ENCODE data around the gene STX7.

Gene STX7

DNA sequence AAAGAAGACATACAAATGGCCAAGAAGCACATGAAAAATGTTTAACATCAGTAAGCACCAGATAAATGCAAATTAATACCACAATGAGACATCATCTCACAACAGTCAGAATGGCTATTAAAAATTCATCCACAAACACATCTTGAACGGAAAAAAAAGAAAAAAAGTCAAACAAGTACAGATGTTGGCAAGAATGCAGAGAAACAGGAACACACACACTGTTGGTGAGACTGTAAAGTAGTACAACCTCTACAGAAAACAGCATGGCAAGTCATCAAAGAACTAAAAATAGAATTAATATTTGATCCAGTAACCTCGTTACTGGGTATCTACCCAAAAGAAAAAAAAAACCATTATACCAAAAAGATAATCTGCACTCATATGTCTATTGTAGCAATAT, 6.5 kb downstream of the STX7 start:
- DNase-seq, result no peak

DNA sequence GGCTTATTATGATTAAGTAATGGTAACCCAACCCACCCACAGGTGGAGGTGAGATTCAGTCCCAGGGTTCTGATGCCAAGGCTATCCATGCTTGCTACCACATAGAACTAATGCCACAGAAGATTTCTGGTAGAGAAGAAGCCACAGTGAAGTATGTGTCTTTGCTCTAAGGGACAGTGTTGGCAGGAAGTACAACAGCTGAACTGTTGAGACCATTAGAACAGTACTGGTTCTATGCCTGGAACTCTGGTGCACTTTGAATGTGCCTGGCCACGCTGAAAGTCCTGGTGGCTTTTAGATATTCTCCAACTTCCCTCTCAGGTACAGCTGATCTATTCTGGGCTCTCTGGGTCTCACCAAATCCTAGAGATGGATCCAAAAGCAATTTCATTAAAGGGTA, 7.8 kb downstream of the STX7 start:
- no peak for DNase-seq

DNA sequence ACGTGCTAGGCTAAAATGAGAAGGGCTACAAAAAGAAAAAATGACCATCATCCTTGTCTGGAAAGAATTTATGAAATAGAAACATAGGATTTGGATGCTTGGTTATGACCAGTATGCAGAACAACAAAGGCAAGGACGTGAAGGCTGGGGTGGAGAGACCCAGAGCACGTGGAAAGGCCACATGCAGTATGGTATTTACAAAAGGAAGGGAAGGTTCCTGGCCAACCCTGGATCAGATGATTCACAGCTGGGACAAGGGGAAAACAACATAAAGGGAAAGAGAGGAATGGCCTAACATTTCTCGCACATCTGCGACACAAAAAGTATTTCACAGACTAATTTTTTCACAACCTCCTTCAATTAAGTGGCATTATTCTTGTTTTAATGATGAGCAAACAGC, 8.2 kb downstream of the STX7 start:
- DNase-seq, result no peak

DNA sequence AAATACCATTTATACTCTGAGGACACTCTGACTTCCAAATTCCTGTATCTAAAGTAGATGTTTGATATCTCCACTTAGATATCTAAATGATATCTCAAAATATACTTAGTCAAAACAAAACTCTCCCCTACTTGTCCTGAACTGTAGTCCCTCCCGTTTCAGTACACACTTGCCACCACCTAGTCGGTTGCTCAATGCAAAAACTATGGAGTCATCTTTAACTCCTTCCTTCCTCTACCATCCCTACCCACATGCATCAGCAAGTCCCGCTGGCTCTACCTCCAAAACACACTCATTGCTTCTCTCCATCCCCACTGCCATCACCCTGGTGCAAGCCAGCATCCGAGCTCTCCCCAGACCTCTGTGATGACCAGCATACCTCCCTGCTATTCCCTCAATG, 13.2 kb downstream of the STX7 start:
- DNase-seq, result no peak

DNA sequence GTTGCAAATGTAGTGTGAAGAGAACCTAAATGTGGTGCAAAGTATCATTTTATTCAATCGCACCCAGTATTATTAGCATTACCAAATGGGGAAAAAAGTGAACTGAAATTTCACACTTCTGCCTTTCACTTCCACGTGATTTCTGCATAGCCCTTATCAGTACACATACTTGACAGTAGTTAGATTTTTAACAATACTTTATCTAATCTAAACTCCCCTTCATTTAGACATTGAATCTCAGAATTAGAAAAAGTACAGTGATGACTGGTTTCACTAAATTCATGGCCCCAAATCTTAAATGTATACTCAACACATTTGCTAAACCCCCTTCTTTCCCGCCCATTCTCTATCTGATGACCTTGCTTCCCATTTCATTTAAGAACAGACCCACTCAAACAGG, 14.3 kb downstream of the STX7 start:
- no peak for DNase-seq

DNA sequence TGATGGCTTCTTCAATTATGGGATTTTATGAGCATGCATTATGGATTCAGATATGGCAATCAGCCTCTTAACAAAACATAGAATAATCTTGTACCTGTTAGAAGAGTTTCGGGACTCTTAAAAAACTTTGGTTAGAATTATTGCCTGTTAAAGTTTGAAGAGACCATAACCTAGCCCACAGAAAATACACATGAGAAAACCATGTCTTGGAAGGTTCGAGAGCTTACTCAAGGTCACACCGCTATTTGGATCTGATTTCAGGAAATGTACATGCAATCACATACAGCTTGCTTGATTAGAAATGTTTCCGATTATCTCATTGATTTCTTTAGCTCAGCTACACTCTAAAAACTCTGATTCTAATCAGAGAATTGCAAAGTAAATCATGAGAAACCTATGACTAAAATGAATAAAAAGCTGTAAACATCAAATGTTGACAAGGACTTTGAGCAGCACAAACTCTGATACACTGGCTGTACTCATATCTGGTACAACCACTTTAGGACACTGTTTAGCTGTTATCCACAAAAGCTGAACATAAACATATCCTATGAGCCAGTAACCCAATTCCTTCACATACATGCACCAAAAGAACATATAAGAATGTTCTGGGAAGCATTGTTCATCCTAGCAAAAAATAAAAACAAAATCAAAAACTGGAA, 16.3 kb downstream of the STX7 start:
- no peak for DNase-seq

DNA sequence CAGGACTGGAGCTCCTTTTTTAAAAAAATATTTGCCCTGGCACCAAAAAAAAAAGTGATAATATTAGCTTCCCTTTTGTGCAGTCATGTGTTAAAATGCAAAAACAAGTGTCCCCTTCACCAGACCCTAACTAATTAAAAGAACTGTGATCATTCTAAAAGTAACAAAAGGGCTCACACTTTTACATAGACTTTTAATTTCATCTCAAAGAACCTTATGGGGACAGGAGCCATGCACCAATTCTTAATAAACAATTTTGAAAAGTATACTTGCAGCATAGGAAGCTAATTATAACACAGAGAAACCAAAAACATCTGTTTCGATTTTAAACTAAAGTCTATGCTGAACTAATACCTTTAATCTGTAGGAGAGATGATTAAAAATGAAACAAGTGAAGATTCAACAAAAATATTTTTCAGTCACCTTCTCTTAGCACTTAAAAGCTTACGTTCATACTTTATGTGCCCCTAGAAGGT, 17.3 kb downstream of the STX7 start:
- DNase-seq, result no peak

DNA sequence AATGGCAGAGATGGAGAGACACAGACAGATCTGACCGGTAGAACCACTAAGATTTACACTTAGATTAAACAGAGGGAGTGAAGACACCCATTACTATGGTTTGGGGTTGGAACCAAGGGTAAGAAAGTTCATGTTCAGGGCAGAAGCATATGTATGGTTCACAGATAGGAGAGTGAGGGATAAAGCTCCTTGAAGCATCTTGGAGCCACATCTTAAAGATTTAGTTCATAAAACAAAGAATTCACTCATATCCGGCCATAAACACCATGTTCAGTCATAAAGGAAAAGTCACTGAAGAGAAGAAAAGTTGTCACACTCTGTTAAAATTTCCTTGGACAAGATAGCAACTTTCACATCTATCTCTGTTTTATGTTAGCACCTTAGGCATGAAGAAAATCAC, 18.0 kb downstream of the STX7 start:
- DNase-seq, result no peak

DNA sequence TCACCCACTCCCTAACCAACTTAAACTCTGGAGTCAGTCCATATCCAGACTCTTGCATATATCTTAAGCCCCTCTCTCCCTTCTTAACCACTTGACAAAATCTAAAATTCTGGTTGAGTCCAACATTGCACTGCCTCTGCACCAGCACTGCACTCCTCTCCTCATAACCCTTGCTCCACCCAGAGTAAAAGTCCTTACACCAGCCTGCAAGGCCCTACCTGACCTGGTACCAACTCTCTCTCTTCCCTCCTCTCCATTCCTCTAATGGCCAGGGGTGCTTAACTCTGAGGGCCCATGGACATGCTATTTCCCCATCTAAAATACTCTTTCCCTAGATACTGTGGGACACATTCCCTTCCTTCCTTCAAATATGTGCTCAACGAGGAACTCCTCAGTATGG, 21.0 kb downstream of the STX7 start:
- no peak for DNase-seq

DNA sequence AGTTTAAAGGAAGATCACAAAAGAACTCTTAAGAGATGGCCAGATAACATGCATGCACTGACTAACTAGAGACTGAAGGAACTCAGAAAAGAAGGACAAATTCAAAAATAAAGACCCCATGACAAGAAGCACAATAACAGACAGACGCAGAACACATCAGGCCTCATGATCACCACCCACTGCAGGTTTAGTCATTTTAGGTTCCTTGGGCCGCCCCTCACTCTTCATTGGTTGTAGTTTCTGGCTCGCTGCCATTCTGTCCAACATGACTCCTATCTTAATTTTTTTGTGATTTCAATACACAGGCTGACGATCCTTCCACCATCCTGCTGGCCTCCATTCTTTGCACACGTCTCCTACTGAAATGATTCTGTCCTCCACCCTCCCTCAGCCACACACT, 21.6 kb downstream of the STX7 start:
- no peak for DNase-seq

DNA sequence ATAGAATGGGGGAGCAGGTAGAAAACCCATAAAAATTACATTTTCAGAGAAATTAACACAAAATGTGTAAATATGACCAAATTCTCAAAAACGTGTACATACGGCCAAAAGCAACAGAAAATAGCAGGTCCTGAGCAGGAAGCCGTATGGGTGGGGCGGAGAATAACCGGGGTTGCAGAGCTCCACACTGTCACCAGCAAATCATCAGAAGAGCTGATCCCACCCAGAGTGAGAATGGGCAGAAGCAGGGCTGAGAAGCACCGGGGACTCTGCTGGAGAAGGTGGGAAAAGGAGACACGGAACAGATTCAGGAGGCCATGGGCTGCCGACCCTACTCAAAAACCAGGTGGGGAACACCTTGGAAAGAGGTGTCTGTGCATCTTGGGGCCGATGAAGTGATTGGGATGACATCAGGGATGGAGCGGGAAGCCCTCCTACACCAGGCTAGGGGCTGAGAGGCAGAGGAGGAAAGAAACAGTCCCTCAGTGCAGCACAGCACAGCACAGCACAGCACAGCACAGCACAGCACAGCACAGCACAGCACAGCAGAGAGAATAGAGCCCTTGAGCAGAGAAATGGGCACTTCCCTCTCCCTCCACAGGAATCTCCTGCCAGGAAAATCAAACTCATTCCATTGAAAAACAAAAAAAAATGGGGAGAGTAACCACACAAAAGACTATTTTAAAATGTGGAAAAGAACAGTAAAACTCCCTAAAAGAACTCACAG, 22.3 kb downstream of the STX7 start:
- DNase-seq, result no peak

DNA sequence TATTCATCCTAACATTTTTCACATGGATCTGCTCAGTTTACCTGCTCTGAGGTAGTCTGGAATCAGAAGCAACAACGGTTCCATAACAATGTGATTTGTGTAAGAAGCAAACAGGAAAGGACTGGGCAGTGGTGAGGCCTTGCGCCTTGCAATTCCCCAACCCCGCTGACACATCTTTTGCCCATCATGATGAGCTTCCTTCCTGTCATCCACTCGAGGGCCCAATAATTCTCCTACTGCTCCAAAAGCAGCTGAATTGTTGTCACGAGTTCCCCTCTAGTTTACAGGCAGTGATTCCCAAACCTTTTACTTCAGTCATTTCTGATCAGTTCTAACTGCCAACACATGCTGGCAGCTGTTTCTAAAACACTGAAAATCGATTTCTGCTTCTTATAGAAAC, 22.9 kb downstream of the STX7 start:
- no peak for DNase-seq

DNA sequence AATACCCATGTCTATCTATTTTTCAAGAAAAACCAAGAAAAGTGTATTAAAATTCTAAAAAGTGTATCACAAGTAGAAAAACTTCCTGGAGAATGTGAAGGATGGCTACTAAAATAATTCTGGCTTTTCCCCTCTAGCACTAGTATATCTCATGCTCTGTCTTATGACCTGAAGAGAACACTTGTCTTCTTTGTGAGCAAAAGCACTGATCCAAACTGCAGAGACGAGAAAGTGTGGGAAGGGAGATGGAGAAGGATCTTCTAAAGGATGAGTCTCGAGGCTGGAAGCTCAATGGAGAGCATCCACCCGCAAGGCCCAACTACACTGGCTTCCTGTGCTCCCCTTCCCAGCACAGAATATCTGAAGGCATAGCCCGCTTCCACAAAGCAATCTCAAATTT, 23.5 kb downstream of the STX7 start:
- no peak for DNase-seq

DNA sequence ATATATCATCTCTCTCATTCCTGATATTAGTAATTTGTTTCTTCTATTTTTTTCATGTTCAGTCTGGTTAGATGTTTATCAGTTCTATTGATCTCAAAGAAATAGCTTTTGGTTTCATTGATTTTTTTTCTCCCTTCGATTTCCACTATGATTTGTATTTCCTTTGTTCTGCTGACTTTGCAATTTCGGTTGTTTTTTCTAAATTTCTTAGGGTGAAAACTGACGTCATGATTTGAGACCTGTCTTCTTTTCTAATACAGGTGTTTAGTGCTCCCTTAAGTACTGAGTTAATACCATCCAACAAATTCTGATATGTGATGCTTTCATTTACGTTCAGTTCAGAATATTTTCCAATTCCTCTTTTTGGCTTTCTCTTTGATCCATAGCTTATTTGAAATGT, 25.2 kb downstream of the STX7 start:
- no peak for DNase-seq

DNA sequence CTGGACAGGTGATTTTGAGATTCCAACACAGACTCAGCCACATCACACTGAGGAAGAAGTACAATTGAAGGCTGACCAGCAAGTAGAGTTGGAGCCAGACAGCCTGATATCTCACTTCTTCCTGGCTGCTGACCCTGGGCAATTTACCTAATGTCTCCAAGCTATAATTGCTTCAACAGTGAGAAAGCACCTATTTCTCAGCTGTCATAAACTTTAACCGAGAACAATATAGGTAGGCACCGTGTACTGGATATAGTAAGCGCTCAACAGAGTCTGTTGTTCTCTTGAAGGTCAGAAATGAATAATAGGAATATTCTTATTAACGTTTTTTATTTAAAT, 28.3 kb downstream of the STX7 start:
- no peak for DNase-seq

DNA sequence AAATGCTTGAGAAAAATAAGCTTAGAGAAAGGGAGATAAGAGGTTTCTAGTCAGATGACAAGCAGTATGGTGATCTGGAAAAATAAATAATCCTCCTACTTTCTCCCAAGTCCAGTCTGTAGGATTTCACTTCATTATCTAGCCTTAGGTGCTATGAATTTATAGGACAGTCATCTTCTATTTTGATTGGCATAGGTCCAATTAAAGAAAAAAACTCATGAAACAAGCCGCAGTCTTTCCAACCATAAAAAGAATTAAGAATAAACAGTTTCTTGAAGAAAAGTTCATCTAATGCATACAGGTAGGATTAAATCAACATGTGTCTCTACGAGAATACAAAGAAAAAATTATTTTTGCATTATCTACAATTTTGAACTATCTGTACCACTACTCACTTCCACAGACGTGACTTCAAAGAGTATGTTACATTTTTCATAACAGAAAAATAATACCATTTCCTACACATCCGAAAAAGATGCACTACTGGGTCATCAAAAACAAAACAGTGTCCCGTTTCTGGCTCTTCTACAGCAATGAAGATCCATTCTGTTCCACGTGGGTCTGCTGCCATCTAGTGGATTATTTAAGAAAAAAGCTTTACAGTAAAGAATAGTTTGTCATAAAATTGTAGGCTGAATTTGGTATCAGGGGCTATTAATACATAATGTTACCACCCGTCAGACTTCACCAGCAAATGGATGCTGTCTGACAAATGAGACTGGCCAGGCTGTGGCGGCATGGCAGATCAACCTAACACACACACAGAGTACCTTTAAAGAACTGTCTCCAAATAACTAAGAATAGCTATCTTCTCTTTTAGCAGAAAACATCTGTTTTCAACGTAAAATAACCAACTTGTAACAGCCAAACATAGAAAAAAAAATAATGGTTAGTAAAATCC, 28.9 kb downstream of the STX7 start:
- DNase-seq, result peak; percentile 45 to 53

DNA sequence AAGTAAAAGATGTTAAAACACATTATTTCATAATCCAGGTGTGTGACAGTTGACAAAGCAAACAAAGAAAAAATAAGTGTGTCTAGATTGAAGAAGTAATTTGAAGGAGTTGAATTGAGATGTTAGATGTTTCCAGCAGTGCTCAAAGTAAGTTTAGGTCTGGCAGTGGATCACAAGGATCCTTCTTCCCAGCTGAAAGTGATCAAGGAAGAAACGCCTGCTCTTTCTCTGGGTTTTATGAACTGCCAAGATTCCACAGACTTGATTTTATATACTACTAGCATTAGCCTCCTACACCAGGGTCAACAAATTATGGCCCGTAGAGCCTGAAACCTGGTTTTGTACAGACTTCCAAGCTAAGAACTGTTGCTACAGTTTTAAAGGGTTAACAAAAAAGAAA, 30.3 kb downstream of the STX7 start:
- DNase-seq, result no peak

DNA sequence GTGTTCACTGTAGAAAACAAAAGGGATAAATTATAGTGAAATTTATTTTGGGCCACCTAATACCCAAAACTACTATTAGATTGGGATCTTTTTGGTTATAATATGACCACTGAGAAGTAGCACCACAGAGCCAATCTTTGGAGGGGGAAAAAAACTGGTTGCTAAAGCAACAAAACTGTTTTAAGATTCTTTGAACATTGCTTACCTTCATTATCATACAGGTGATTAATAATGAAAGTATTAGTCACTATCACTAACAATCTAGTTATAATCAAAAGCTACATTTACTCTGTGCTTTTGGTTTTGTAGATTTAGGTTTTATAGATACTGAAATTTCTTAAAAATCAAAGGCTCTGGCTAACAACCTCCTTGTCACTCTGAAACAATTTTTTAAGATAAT, 31.7 kb downstream of the STX7 start:
- no peak for DNase-seq

DNA sequence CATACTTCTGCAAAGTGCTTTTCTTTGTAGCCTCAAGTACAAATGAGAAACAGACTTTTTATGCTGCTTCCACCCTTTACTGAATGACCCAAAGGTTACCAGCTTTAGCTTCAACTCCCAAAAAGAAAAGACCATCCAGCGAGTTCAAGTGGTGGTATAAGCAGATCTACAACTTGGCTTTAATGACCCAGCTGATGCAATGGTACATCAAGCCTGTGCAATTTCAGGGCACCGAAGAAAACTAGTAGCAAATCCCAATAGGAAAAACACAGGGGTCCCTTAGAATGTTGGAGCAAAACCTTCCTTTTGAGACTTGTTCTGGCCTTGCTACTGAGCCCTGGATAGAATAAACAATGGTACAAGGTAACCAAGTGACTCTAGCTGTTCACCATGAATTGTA, 33.8 kb downstream of the STX7 start:
- DNase-seq, result no peak

DNA sequence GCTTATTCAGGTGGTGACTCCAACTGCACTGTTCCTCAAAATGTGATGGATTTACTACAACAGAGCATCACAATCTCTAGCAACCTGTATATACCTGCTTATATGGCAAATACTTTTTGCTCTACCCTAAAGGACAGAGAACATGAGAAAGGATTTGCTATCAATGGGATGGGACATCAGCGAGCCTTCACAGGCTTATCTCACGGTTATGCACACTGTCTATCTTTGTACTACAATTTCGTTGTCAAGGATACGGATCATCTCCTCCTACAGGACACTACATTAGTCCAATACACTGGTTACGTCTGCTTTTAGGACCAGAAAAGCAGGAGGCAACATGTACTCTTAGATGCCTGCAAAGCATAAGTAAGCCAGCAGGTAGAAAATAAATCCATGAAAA, 34.2 kb downstream of the STX7 start:
- DNase-seq, result no peak

DNA sequence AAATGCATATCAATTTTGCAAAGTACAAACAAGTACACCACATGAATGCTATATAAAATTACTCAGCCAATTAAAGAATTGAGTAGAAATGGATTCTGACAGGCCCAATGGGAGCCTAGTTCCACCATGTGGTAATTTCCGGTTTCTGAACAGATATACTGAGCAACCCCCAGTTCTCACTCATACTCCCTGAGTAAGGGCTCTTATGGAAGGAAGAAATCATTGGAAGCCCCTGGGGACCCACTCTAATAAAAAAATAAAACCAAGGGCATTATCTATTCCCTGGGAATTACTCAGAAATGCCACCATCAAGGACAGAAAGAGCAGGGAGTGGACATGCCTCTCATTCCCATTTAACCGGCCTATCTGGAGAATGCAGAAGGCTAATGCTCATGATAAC, 34.6 kb downstream of the STX7 start:
- DNase-seq, result no peak

DNA sequence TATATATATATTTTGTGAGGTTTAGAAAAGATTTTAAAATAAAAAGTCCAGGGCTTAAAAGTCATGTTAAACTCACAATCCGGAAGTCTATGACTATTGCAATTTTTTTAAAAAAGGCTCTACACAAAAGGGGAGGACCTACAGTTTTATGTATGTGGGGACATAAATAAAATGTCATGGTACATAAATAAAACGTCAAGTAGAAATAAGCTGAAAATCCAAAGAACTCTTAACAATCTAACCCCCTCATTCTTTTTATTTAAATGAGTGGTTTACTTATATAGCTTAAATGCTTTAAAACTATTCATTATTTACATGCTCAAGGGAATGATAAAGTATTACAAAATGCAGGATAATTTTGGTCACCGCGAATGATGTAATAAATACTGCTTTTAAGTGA, 36.2 kb downstream of the STX7 start:
- DNase-seq, result no peak

DNA sequence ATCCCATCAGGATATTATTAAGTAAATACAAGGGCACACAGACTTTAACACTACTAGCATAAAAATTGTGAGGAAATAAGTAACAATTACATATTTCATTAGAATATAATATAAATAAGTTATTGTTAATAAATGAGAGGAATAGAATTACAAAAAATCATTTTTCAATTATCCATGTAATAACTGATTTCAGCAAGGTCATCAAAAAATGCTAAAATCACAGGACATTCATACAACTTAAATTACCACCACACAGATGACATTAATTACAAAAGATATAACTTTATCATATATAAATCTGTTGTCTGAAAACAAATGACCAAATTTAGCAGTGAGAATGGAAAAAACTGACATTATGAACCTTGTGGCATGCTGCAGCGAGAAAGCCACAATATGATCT, 37.0 kb downstream of the STX7 start:
- DNase-seq, result no peak

DNA sequence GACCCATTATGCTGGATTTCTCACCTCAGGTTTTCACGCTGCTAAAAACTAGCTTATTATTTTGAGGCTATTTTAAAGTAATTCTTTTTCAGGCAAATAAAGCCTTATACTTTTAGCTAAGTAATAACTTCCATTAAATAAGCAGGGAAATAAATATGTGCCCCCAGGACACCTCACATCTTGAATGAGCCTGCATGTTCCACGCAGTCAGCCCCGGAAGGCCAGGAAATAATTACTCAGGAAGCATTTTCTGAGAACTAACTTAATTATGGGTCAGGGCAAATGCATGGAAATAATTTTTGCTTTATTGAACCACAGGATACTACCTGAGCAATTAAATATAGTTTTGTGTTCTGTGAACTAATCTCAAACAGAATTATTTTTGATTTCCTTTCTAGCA, 41.1 kb downstream of the STX7 start:
- DNase-seq, result no peak

Measured in SHP77 (cell line).